ENCODE data around the gene JAM2. TPM values are rescaled to one million over a fixed set of nuclear protein-coding genes. Genes with fewer than 3 reads are reported as not detected.
"Not testable (repeated sequence)": the region's sequence is repeated elsewhere in the genome, so short reads cannot be mapped to it uniquely, and the experiment has no call there.

JAM2 gene
- polyA plus RNA-seq, 1 donor from 2014 or later = 1.1 TPM

DNA sequence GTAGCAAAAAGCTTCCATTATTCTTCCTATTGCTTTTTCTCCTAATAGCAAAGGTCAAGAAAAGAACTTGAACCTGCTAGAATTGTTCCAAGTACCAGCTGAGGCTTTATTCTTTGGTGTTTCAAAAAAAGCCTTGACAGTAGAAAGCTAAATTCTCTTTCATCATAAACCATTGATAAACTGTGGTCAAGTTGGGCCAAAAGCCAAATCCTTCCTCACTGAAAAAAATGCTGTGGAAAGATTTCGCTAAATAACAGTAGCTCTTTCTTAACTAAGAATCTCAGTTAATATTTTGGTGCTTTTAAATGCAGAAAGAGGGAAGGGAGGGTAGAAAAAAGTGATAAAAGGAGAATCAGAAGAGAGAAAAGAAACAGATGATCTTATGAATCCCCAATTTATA, 14.0 kb upstream of the JAM2 start:
- Histone ChIP-seq H3K27me3 (ENCODE audit: insufficient read depth, low read depth, low read length) (no peaks in the 10 kb centered on the region), H3K9me2 (ENCODE audit: insufficient read depth, low read length) (no peaks in the 10 kb centered on the region), H2AFZ (ENCODE audit: low read depth, low read length) (no peak overlapping the region), H4K20me1 (ENCODE audit: insufficient read depth) (no peaks in the 10 kb centered on the region), H3K9ac (ENCODE audit: low read length) (no peak overlapping the region), H3K36me3 (ENCODE audit: insufficient read depth, low read length) (no peaks in the 10 kb centered on the region), H3K4me3 (ENCODE audit: low read length) (no peak overlapping the region), H3K4me2 (ENCODE audit: low read length) (no peak overlapping the region), H3K27ac (ENCODE audit: low read length) (no peak overlapping the region), H3K79me2 (replicated peaks; ENCODE audit: insufficient read depth, low read length) (no peaks in the 10 kb centered on the region), H3K9me3 (ENCODE audit: low read length) (no peaks in the 10 kb centered on the region), H3F3A (ENCODE audit: insufficient read depth, low read length, poor library complexity, severe bottlenecking) (no peaks in the 10 kb centered on the region)
- no peak for TF ChIP-seq MXI1 (conservative IDR thresholded peaks at IDR 0.05; ENCODE audit: poor library complexity, severe bottlenecking)
- no peak for TF ChIP-seq TAF1 (IDR thresholded peaks at IDR 0.05; ENCODE audit: low read depth)
- no peak for TF ChIP-seq POLR2AphosphoS5 (IDR thresholded peaks at IDR 0.05)
- no peak for TF ChIP-seq EZH2 (IDR thresholded peaks at IDR 0.05; ENCODE audit: borderline replicate concordance, insufficient read depth, low read length, poor library complexity, severe bottlenecking)
- TF ChIP-seq RAD21 (conservative IDR thresholded peaks at IDR 0.05) = no peak
- TF ChIP-seq EP300 (conservative IDR thresholded peaks at IDR 0.05; ENCODE audit: poor library complexity, severe bottlenecking) = no peak
- TF ChIP-seq, protein P1, sequence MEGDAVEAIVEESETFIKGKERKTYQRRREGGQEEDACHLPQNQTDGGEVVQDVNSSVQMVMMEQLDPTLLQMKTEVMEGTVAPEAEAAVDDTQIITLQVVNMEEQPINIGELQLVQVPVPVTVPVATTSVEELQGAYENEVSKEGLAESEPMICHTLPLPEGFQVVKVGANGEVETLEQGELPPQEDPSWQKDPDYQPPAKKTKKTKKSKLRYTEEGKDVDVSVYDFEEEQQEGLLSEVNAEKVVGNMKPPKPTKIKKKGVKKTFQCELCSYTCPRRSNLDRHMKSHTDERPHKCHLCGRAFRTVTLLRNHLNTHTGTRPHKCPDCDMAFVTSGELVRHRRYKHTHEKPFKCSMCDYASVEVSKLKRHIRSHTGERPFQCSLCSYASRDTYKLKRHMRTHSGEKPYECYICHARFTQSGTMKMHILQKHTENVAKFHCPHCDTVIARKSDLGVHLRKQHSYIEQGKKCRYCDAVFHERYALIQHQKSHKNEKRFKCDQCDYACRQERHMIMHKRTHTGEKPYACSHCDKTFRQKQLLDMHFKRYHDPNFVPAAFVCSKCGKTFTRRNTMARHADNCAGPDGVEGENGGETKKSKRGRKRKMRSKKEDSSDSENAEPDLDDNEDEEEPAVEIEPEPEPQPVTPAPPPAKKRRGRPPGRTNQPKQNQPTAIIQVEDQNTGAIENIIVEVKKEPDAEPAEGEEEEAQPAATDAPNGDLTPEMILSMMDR (IDR thresholded peaks at IDR 0.05; ENCODE audit: poor library complexity, severe bottlenecking) = no peak
- TF ChIP-seq, protein P2, sequence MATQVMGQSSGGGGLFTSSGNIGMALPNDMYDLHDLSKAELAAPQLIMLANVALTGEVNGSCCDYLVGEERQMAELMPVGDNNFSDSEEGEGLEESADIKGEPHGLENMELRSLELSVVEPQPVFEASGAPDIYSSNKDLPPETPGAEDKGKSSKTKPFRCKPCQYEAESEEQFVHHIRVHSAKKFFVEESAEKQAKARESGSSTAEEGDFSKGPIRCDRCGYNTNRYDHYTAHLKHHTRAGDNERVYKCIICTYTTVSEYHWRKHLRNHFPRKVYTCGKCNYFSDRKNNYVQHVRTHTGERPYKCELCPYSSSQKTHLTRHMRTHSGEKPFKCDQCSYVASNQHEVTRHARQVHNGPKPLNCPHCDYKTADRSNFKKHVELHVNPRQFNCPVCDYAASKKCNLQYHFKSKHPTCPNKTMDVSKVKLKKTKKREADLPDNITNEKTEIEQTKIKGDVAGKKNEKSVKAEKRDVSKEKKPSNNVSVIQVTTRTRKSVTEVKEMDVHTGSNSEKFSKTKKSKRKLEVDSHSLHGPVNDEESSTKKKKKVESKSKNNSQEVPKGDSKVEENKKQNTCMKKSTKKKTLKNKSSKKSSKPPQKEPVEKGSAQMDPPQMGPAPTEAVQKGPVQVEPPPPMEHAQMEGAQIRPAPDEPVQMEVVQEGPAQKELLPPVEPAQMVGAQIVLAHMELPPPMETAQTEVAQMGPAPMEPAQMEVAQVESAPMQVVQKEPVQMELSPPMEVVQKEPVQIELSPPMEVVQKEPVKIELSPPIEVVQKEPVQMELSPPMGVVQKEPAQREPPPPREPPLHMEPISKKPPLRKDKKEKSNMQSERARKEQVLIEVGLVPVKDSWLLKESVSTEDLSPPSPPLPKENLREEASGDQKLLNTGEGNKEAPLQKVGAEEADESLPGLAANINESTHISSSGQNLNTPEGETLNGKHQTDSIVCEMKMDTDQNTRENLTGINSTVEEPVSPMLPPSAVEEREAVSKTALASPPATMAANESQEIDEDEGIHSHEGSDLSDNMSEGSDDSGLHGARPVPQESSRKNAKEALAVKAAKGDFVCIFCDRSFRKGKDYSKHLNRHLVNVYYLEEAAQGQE (IDR thresholded peaks at IDR 0.05; ENCODE audit: borderline replicate concordance) = no peak
- no peak for TF ChIP-seq SMC3 (conservative IDR thresholded peaks at IDR 0.05; ENCODE audit: poor library complexity)

DNA sequence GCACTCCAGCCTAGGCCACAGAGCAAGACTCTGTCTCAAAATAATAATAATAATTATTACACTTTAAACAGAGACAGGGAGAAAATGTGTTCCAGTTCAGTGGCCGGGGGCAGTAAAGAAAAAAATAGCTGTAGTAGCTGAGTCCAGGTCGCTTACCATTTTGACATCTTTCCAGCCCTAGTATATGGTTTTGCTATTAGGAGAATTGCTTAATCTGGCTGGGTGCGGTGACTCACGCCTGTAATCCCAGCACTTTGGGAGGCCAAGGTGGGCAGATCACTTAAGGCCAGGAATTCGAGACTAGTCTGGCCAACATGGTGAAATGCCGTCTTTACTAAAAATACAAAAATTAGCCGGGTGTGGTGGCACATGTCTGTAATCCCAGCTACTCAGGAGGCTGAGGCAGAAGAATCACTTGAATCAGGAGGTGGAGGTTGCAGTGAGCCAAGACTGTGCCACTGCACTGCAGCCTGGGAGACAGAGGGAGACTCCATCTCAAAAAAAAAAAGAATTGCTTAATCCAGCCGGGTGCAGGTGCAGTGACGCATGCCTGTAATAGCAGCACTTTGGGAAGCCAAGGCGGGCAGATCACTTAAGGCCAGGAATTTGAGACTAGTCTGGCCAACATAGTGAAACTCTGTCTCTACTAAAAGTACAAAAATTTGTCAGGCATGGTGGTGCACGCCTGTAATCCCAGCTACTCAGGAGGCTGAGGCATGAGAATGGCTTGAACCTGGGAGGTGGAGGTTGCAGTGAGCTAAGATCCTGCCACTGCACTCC, 13.1 kb upstream of the JAM2 start:
- H4K20me1 ChIP-seq (ENCODE audit: insufficient read depth); H3K27ac ChIP-seq (ENCODE audit: low read length); H3K9me2 ChIP-seq (ENCODE audit: insufficient read depth, low read length); H3K79me2 ChIP-seq (replicated peaks; ENCODE audit: insufficient read depth, low read length); H3K4me2 ChIP-seq (ENCODE audit: low read length); H3F3A ChIP-seq (ENCODE audit: insufficient read depth, low read length, poor library complexity, severe bottlenecking); H2AFZ ChIP-seq (ENCODE audit: low read depth, low read length); H3K27me3 ChIP-seq (ENCODE audit: insufficient read depth, low read depth, low read length); H3K9me3 ChIP-seq (ENCODE audit: low read length); H3K36me3 ChIP-seq (ENCODE audit: insufficient read depth, low read length); H3K9ac ChIP-seq (ENCODE audit: low read length); H3K4me3 ChIP-seq (ENCODE audit: low read length): not testable (repeated sequence)
